ENCODE measurements around the gene GFPT2.

GFPT2 gene

GRCh38 chr5:180332861-180333260 is 20.3 kb downstream of the GFPT2 start:
- no peak for DNase-seq (ENCODE audit: low read depth in 2 of 2)

- DNase-seq (ENCODE audit: low read depth in 2 of 2) = no peak
Measured at GRCh38 chr5:180332051-180332517, 21.1 kb downstream of the GFPT2 start.

- no peak for DNase-seq (ENCODE audit: low read depth in 2 of 2)
Measured at GRCh38 chr5:180331647-180331950, 21.5 kb downstream of the GFPT2 start.

- no peak for DNase-seq (ENCODE audit: low read depth in 2 of 2)
Measured at GRCh38 chr5:180330810-180331646, 22.1 kb downstream of the GFPT2 start.

GRCh38 chr5:180330270-180330648 is 22.9 kb downstream of the GFPT2 start:
- no peak for DNase-seq (ENCODE audit: low read depth in 2 of 2)

GRCh38 chr5:180329606-180330269 is 23.4 kb downstream of the GFPT2 start:
- DNase-seq (ENCODE audit: low read depth in 2 of 2) = no peak

- DNase-seq (ENCODE audit: low read depth in 2 of 2) = no peak
Measured at GRCh38 chr5:180329138-180329435, 24.0 kb downstream of the GFPT2 start.

GRCh38 chr5:180328296-180329137 is 24.6 kb downstream of the GFPT2 start:
- peak; percentile 66 to 68 for DNase-seq (ENCODE audit: low read depth in 2 of 2)

GRCh38 chr5:180326989-180327565 is 26.1 kb downstream of the GFPT2 start:
- no peak for DNase-seq (ENCODE audit: low read depth in 2 of 2)

GRCh38 chr5:180324601-180324950 is 28.6 kb downstream of the GFPT2 start:
- no peak for DNase-seq (ENCODE audit: low read depth in 2 of 2)

- DNase-seq (ENCODE audit: low read depth in 2 of 2) = no peak
Measured at GRCh38 chr5:180323941-180324600, 29.1 kb downstream of the GFPT2 start.

GRCh38 chr5:180323160-180323559 is 30.0 kb downstream of the GFPT2 start:
- no peak for DNase-seq (ENCODE audit: low read depth in 2 of 2)

GRCh38 chr5:180318456-180319089 is 34.6 kb downstream of the GFPT2 start:
- no peak for DNase-seq (ENCODE audit: low read depth in 2 of 2)

GRCh38 chr5:180316586-180316985 is 36.5 kb downstream of the GFPT2 start:
- DNase-seq (ENCODE audit: low read depth in 2 of 2) = no peak

GRCh38 chr5:180315762-180316212 is 37.3 kb downstream of the GFPT2 start:
- DNase-seq (ENCODE audit: low read depth in 2 of 2) = peak; percentile 52 to 53

- DNase-seq (ENCODE audit: low read depth in 2 of 2) = peak in 1 of 2 donors; percentile 55
Measured at GRCh38 chr5:180313677-180314505, 39.2 kb downstream of the GFPT2 start.

GRCh38 chr5:180311216-180311615 is 41.9 kb downstream of the GFPT2 start:
- no peak for DNase-seq (ENCODE audit: low read depth in 2 of 2)

- DNase-seq (ENCODE audit: low read depth in 2 of 2) = no peak
Measured at GRCh38 chr5:180306796-180307195, 46.3 kb downstream of the GFPT2 start.

GRCh38 chr5:180305481-180305880 is 47.7 kb downstream of the GFPT2 start:
- no peak for DNase-seq (ENCODE audit: low read depth in 2 of 2)

Data from activated CD8-positive, alpha-beta memory T cell treated with anti-CD3 and anti-CD28 coated beads for 4 hours (primary cell).